Fibroblast of the aortic adventitia (primary cell): ENCODE results near the gene C1RL. TPM values are rescaled to one million over a fixed set of nuclear protein-coding genes. Genes with fewer than 3 reads are reported as not detected.

ENCODE experiments used
- DNase-seq: peaks from one replicate; pipeline ENCODE4 v3.0.0-alpha.2; 2010; ENCODE audit warnings: low read depth
- H3K4me3 ChIP-seq: 2 replicates; pipeline ENCODE4 v1.5.1; 2011; ENCODE audit warnings: low read depth, mild to moderate bottlenecking, control low read depth, low read length, moderate library complexity
- CTCF ChIP-seq: IDR thresholded peaks from 2 replicates; pipeline ENCODE4 v1.5.1; 2011; ENCODE audit warnings: mild to moderate bottlenecking, low read length, control low read depth, inconsistent platforms; ENCODE audit not compliant: insufficient read depth
- total RNA-seq: library from RNA; depleted of rRNA; stranded (reverse); fragments of >200 nt; gene quantifications from 2 replicates; pipeline ENCODE4 v1.2.3, GENCODE V29; 2012; ENCODE audit warnings: low replicate concordance

C1RL gene
- total RNA-seq, 1 donor, result 50.6 TPM

- DNase-seq, result peak; percentile 44
- TF ChIP-seq CTCF, result no peak
- peak overlapping the region; percentile 78 for H3K4me3 ChIP-seq
Observed at GRCh38 chr12:7130701-7131501, 21.9 kb upstream of the C1RL start.

- peak within 1 kb of the TSS; percentile 78 for H3K4me3 ChIP-seq
- no peak for TF ChIP-seq CTCF
- peak; percentile 76 for DNase-seq
Observed at GRCh38 chr12:7129872-7130691, 21.1 kb upstream of the C1RL start, which contains the start of gene CLSTN3. TSS of gene CLSTN3 (plus strand) at chr12:7130371. CDS start at chr12:7130649, 278 bp downstream.

GRCh38 chr12:7129287-7129871 lies 20.4 kb upstream of the C1RL start:
- no peak for TF ChIP-seq CTCF
- peak overlapping the region; percentile 78 for H3K4me3 ChIP-seq
- DNase-seq, result no peak

- peak within 1 kb of the TSS; percentile 78 for H3K4me3 ChIP-seq
- TF ChIP-seq CTCF, result no peak
- no peak for DNase-seq
Observed at GRCh38 chr12:7128681-7129286, 19.8 kb upstream of the C1RL start, which contains the start of gene RBP5. TSS of gene RBP5 (minus strand) at chr12:7128889. CDS start at chr12:7128775, 114 bp downstream.

GRCh38 chr12:7127916-7128626 lies 19.1 kb upstream of the C1RL start:
- no peak for TF ChIP-seq CTCF
- H3K4me3 ChIP-seq, result no peak overlapping the region
- DNase-seq, result no peak

GRCh38 chr12:7125632-7126227 lies 16.7 kb upstream of the C1RL start:
- no peak overlapping the region for H3K4me3 ChIP-seq
- no peak for DNase-seq
- no peak for TF ChIP-seq CTCF
